Activated T-cell treated with anti-CD3 and anti-CD28 coated beads for 4 hours (primary cell): Measurements from ENCODE around the gene ANKRD49.

Source experiments
- DNase-seq: peaks from one replicate; pipeline ENCODE4 v3.0.0-alpha.2; 2020

ANKRD49 gene

GRCh38 chr11:94511932-94512781 lies 18.4 kb downstream of the ANKRD49 start, which contains the start of gene C11orf97:
Gene C11orf97, plus strand, starts transcription at chr11:94512461. Its CDS starts 68 bp downstream, at chr11:94512529.
- DNase-seq, result peak; percentile 38

- DNase-seq, result no peak
These were observed 19.3 kb downstream of the ANKRD49 start for GRCh38 chr11:94513091-94513490.

- no peak for DNase-seq
These were observed 21.6 kb downstream of the ANKRD49 start for GRCh38 chr11:94515398-94515797.

GRCh38 chr11:94516725-94517124 lies 22.9 kb downstream of the ANKRD49 start:
- no peak for DNase-seq

GRCh38 chr11:94518300-94518699 lies 24.5 kb downstream of the ANKRD49 start:
- no peak for DNase-seq

GRCh38 chr11:94519478-94520084 lies 25.8 kb downstream of the ANKRD49 start:
- no peak for DNase-seq

- DNase-seq, result no peak
These were observed 27.9 kb downstream of the ANKRD49 start for GRCh38 chr11:94521684-94522083.

GRCh38 chr11:94524341-94524740 lies 30.6 kb downstream of the ANKRD49 start:
- no peak for DNase-seq

- no peak for DNase-seq
These were observed 32.0 kb downstream of the ANKRD49 start for GRCh38 chr11:94525546-94526324.

GRCh38 chr11:94526645-94527438 lies 33.1 kb downstream of the ANKRD49 start:
- no peak for DNase-seq

GRCh38 chr11:94528551-94528950 lies 34.8 kb downstream of the ANKRD49 start:
- DNase-seq, result no peak

- no peak for DNase-seq
These were observed 38.4 kb downstream of the ANKRD49 start for GRCh38 chr11:94532211-94532610.

- no peak for DNase-seq
These were observed 39.4 kb downstream of the ANKRD49 start for GRCh38 chr11:94533206-94533605.

GRCh38 chr11:94533696-94534630 lies 40.2 kb downstream of the ANKRD49 start:
- no peak for DNase-seq

- DNase-seq, result no peak
These were observed 42.6 kb downstream of the ANKRD49 start for GRCh38 chr11:94536386-94536785.

- no peak for DNase-seq
These were observed 43.3 kb downstream of the ANKRD49 start for GRCh38 chr11:94537031-94537600.

GRCh38 chr11:94539420-94539819 lies 45.6 kb downstream of the ANKRD49 start:
- DNase-seq, result no peak

- peak; percentile 48 for DNase-seq
These were observed 50.2 kb downstream of the ANKRD49 start, which contains the start of gene FUT4 for GRCh38 chr11:94543695-94544645. Gene FUT4, plus strand, starts transcription at chr11:94543921. Its CDS starts 213 bp downstream, at chr11:94544134.

- peak; percentile 1 for DNase-seq
These were observed 51.0 kb downstream of the ANKRD49 start for GRCh38 chr11:94544646-94545263.
